Esophagus muscularis mucosa (tissue), 4 donors: ENCODE measurements around the gene FBXW2. TPM values are rescaled to one million over a fixed set of nuclear protein-coding genes. Genes with fewer than 3 reads are reported as not detected.

Experiments
- DNase-seq: peaks from one replicate; pipeline ENCODE4 v3.0.0-alpha.2; 2017; ENCODE audit errors: extremely low spot score
- H3K27ac ChIP-seq, 4 donors: fragments of 200-600 bp; sonication (generic); replicated peaks in 1 of 4; 1 replicate in 3 of 4; 2 replicates in 1 of 4; pipeline ENCODE4 v1.5.1; 2016 to 2019; ENCODE audit warnings: mild to moderate bottlenecking in 1 of 4
- H3K27me3 ChIP-seq, 4 donors: fragments of 200-600 bp; sonication (generic); one replicate each; pipeline versions ENCODE4 v1.5.1 to v1.6.0; 2016 to 2019
- H3K36me3 ChIP-seq, 4 donors: fragments of 200-600 bp; sonication (generic); one replicate each; pipeline ENCODE4 v1.5.1; 2016 to 2019
- H3K4me1 ChIP-seq, 4 donors: fragments of 200-600 bp; sonication (generic); one replicate each; pipeline ENCODE4 v1.5.1; 2016 to 2019
- H3K4me3 ChIP-seq, 4 donors: fragments of 200-600 bp; sonication (generic); 1 replicate in 2 of 4; 2 replicates in 2 of 4; pipeline ENCODE4 v1.5.1; 2016 to 2019; ENCODE audit warnings: mild to moderate bottlenecking in 4 of 4, moderate library complexity in 1 of 4
- H3K9me3 ChIP-seq, 4 donors: fragments of 200-600 bp; sonication (generic); 1 replicate in 3 of 4; 2 replicates in 1 of 4; pipeline ENCODE4 v1.5.1; 2016 to 2019
- EP300 ChIP-seq: sonication (generic); formaldehyde crosslinking; IDR thresholded peaks from one replicate; pipeline ENCODE4 v1.6.1; 2017; ENCODE audit warnings: antibody characterized with exemption
- POLR2A ChIP-seq: fragments of 450-650 bp; IDR thresholded peaks from one replicate; pipeline ENCODE4 v1.6.1; 2017; ENCODE audit warnings: antibody characterized with exemption, moderate library complexity, mild to moderate bottlenecking, low read depth
- POLR2AphosphoS5 ChIP-seq, 2 donors: sonication (generic); formaldehyde crosslinking; IDR thresholded peaks; one replicate each; pipeline ENCODE4 v1.6.1; 2017; ENCODE audit warnings: antibody characterized with exemption in 2 of 2
- WGBS: methylation state at CpG from one replicate; pipeline ENCODE4 v1.1.5; 2018; 5-methylcytosine and 5-hydroxymethylcytosine counted together
- intact Hi-C: fragments of 100-400 bp; cut with DNase I; formaldehyde crosslinking; loops from one replicate; pipeline ENCODE4 v1.15.1; 2023
- total RNA-seq, 4 donors: library from RNA; depleted of rRNA; stranded (reverse); fragments of >200 nt; gene quantifications; one replicate each; pipeline versions ENCODE4 v1.1.0 to v1.2.1, GENCODE V29; 2016
- TF ChIP-seq, protein P1 (sequence below), 3 experiments: fragments of 200-600 bp in 2 of 3; fragments of 450-650 bp in 1 of 3; sonication (generic) in 2 of 3; IDR thresholded peaks; one replicate each; pipeline ENCODE4 v1.5.1; 2017 to 2019; ENCODE audit warnings: antibody characterized with exemption in 3 of 3, mild to moderate bottlenecking in 2 of 3, moderate library complexity in 1 of 3

Gene FBXW2
- total RNA-seq, 4 donors from 2014 or later, result 36.9 to 55.9 (median 53.2) TPM

DNA sequence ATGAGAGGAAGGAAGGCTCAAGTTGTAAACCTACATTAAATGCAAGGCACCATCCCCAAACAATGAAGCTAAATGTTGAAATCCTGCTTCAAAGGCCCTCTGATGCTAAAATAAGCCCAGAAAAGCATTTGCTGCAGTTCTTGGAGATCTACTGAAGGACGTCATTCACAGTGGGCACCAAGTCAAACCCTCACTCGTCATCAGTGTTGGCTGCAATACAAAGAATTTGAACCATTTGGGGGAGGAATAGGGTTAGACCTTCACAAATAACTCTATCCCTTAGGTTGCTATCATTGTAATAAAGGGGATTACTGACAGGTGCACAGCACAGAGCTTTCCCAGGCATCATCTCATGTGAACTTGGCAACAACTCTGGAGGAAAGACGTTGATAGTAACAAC, 69.7 kb downstream of the FBXW2 start:
- Histone ChIP-seq H3K4me3 (no peak overlapping the region), H3K9me3 (no peaks in the 10 kb centered on the region), H3K27me3 (no peaks in the 10 kb centered on the region), H3K27ac (no peak overlapping the region), H3K36me3 (no peaks in the 10 kb centered on the region), H3K4me1 (peaks cover 0 to 3% (median 0%) of the 10 kb centered on the region in 4 donors)
- TF ChIP-seq, protein P1, sequence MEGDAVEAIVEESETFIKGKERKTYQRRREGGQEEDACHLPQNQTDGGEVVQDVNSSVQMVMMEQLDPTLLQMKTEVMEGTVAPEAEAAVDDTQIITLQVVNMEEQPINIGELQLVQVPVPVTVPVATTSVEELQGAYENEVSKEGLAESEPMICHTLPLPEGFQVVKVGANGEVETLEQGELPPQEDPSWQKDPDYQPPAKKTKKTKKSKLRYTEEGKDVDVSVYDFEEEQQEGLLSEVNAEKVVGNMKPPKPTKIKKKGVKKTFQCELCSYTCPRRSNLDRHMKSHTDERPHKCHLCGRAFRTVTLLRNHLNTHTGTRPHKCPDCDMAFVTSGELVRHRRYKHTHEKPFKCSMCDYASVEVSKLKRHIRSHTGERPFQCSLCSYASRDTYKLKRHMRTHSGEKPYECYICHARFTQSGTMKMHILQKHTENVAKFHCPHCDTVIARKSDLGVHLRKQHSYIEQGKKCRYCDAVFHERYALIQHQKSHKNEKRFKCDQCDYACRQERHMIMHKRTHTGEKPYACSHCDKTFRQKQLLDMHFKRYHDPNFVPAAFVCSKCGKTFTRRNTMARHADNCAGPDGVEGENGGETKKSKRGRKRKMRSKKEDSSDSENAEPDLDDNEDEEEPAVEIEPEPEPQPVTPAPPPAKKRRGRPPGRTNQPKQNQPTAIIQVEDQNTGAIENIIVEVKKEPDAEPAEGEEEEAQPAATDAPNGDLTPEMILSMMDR (IDR thresholded peaks at IDR 0.05), result no peak
- TF ChIP-seq POLR2A (no peak), POLR2AphosphoS5 (IDR thresholded peaks at IDR 0.05) (no peak), EP300 (no peak)
- intact Hi-C loops, result no loop called here
- DNase-seq, result peak; percentile 55
- WGBS, result 79% methylated on average over 3 of the region's 3 CpGs

DNA sequence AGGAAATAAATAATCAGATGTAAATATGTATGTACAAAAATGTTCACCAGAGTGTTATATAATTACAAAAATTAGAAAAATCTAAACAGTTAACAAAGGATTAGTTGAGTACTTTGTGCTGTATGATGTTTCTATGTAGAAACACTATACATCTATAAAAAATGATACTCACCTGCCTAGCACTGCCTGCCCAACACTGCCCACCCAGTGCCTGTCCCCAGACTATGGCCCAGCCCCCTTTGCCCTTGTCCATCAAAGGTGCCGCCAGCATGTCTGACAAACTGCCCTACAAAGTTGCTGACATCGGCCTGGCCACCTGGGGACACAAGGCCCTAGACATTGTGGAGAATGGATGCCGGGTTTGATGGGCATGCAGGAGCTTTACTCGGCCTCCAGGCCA, 72.8 kb downstream of the FBXW2 start:
- WGBS, result 98% methylated on average over 4 of the region's 4 CpGs
- TF ChIP-seq, protein P1 (IDR thresholded peaks at IDR 0.05), result no peak
- TF ChIP-seq EP300 (no peak), POLR2AphosphoS5 (IDR thresholded peaks at IDR 0.05) (no peak), POLR2A (no peak)
- H3K27ac ChIP-seq, result no peak overlapping the region
- DNase-seq, result no peak
- no peaks in the 10 kb centered on the region for H3K27me3 ChIP-seq
- no peaks in the 10 kb centered on the region for H3K36me3 ChIP-seq
- intact Hi-C loops, result no loop called here
- no peaks in the 10 kb centered on the region for H3K9me3 ChIP-seq
- H3K4me3 ChIP-seq, result no peak overlapping the region
- H3K4me1 ChIP-seq, result peaks cover 3 to 7% (median 4%) of the 10 kb centered on the region in 4 donors

DNA sequence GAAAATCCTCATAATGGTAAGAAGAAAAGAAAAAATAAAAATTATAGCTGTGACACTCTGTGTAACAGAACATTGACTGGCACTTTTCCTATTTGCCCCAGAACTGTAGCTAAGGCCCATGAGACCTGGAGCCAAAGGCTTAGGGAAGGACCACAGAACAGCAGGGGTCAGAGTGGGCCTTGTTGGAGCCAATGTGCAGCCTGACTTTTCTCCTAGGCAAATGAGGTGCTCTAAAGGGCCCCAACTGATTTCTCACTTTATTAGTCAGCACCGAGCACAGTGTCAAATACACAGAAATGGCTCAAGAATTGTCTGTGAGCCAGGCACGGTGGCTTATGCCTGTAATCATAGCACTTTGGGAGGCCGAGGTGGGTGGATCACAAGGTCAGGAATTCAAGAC, 74.9 kb downstream of the FBXW2 start:
- 66% methylated on average over 3 of the region's 3 CpGs for WGBS
- Histone ChIP-seq H3K27ac (no peak overlapping the region), H3K27me3 (no peaks in the 10 kb centered on the region), H3K36me3 (no peaks in the 10 kb centered on the region), H3K4me3 (no peak overlapping the region), H3K9me3 (no peaks in the 10 kb centered on the region), H3K4me1 (peaks cover 7 to 17% (median 14%) of the 10 kb centered on the region in 4 donors)
- no peak for DNase-seq
- intact Hi-C loops, result loop anchor here (5.0 kb wide), 1 partner anchor 74 kb away; the partner anchor contains the start of gene FBXW2
- TF ChIP-seq POLR2AphosphoS5 (IDR thresholded peaks at IDR 0.05), result no peak
- TF ChIP-seq POLR2A, result no peak
- TF ChIP-seq EP300, result no peak
- TF ChIP-seq, protein P1 (IDR thresholded peaks at IDR 0.05), result no peak

DNA sequence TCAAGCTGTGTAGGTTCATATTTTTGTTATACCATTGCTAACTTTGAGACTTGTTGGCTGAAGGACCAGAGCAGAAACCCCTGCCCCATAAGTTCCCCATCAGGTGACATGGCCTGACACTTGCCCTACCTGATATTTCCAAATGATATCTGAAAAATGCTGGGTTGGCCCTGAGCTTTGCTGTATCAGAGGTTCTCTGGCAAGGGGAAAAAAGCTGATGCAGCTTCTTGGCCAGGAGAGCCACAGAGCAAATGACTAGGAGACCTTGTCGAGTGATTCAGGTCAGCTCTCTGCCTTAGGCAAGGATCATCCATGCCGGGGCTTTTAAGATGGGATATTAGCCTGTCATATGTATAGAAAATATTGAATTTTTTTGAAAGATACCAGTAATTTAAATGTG, 76.0 kb downstream of the FBXW2 start:
- no peak for DNase-seq
- no peaks in the 10 kb centered on the region for H3K27me3 ChIP-seq
- no peak overlapping the region for H3K27ac ChIP-seq
- WGBS, result 86% methylated on average over 2 of the region's 2 CpGs
- no peak for TF ChIP-seq POLR2AphosphoS5 (IDR thresholded peaks at IDR 0.05)
- TF ChIP-seq EP300, result no peak
- no peak for TF ChIP-seq POLR2A
- TF ChIP-seq, protein P1 (IDR thresholded peaks at IDR 0.05), result no peak
- no peaks in the 10 kb centered on the region for H3K36me3 ChIP-seq
- H3K4me1 ChIP-seq, result peaks cover 12 to 28% (median 25%) of the 10 kb centered on the region in 4 donors
- no peaks in the 10 kb centered on the region for H3K9me3 ChIP-seq
- no peak overlapping the region for H3K4me3 ChIP-seq
- intact Hi-C loops, result loop anchor here (5.0 kb wide), 1 partner anchor 75 kb away; the partner anchor contains the start of gene FBXW2

DNA sequence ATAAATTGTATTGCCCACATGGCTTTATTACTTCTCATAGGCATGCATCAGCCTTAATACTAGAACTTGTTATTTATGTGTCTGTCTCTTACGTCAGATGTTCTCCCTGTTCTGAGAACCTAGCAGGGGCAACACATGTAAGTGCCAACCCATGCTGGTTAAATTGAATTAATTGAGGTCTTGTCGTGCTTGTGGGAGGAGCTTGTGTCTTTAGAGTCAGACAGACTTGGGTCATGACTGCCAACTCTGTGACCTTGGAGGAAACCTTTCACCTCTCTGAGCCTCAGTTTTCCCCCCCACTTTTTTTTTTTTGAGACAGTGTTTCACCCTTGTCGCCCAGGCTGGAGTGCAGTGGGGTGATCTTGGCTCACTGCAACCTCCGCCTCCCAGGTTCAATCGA, 76.7 kb downstream of the FBXW2 start:
- Histone ChIP-seq H3K27me3 (no peaks in the 10 kb centered on the region), H3K36me3 (no peaks in the 10 kb centered on the region), H3K9me3 (no peaks in the 10 kb centered on the region), H3K4me3 (no peak overlapping the region), H3K27ac (no peak overlapping the region), H3K4me1 (peaks cover 12 to 35% (median 32%) of the 10 kb centered on the region in 4 donors)
- DNase-seq, result no peak
- intact Hi-C loops, result loop anchor here (5.0 kb wide), 1 partner anchor 76 kb away; the partner anchor contains the start of gene FBXW2
- WGBS, result 89% methylated on average over 5 of the region's 5 CpGs
- TF ChIP-seq EP300 (no peak), POLR2AphosphoS5 (IDR thresholded peaks at IDR 0.05) (no peak), POLR2A (no peak)
- TF ChIP-seq, protein P1 (IDR thresholded peaks at IDR 0.05), result no peak
